RWPE2 (cell line): ENCODE measurements around the gene GALNT17.

Experiments used
- ATAC-seq: fragments of 200-7000 bp; cut with Tn5 transposase; 3 replicates; pipeline ENCODE4 v1.9.1; 2021; ENCODE audit warnings: low read depth
- DNase-seq: peaks from one replicate; pipeline ENCODE4 v3.0.0-alpha.2; 2020; ENCODE audit warnings: low spot score
- H3K27ac ChIP-seq: fragments of 450-650 bp; 2 replicates; pipeline ENCODE4 v1.5.1; 2017; ENCODE audit warnings: mild to moderate bottlenecking; ENCODE audit not compliant: poor library complexity, severe bottlenecking
- H3K27me3 ChIP-seq: fragments of 250-450 bp; sonication (Bioruptor Pico); 2 replicates; pipeline ENCODE4 v1.5.1; 2021; ENCODE audit warnings: mild to moderate bottlenecking, moderate library complexity; ENCODE audit not compliant: insufficient read depth, poor library complexity, severe bottlenecking
- H3K36me3 ChIP-seq: fragments of 250-450 bp; sonication (Bioruptor Pico); 2 replicates; pipeline ENCODE4 v1.5.1; 2020; ENCODE audit warnings: low read depth, mild to moderate bottlenecking, moderate library complexity
- H3K4me1 ChIP-seq: fragments of 250-450 bp; sonication (Bioruptor Pico); 2 replicates; pipeline ENCODE4 v1.5.1; 2021; ENCODE audit warnings: mild to moderate bottlenecking, moderate library complexity; ENCODE audit not compliant: insufficient read depth, poor library complexity, severe bottlenecking
- H3K4me3 ChIP-seq: fragments of 250-450 bp; sonication (Bioruptor Pico); 2 replicates; pipeline ENCODE4 v1.5.1; 2021; ENCODE audit warnings: mild to moderate bottlenecking, moderate library complexity; ENCODE audit not compliant: severe bottlenecking
- H3K9me3 ChIP-seq: fragments of 250-450 bp; sonication (Bioruptor Pico); 2 replicates; pipeline ENCODE4 v1.5.1; 2021; ENCODE audit warnings: mild to moderate bottlenecking, moderate library complexity; ENCODE audit not compliant: severe bottlenecking
- CTCF ChIP-seq: fragments of 450-650 bp; IDR thresholded peaks from one replicate; pipeline ENCODE4 v1.5.1; 2017; ENCODE audit warnings: mild to moderate bottlenecking, moderate library complexity; ENCODE audit not compliant: poor library complexity, severe bottlenecking

Gene GALNT17

GRCh38 chr7:71485586-71485985 lies 353.6 kb downstream of the GALNT17 start:
- Histone ChIP-seq H3K9me3 (no peaks in the 10 kb centered on the region), H3K27ac (no peak overlapping the region), H3K36me3 (no peaks in the 10 kb centered on the region), H3K4me1 (no peaks in the 10 kb centered on the region), H3K27me3 (no peaks in the 10 kb centered on the region), H3K4me3 (no peak overlapping the region)
- no peak for ATAC-seq
- no peak for TF ChIP-seq CTCF
- no peak for DNase-seq

GRCh38 chr7:71486414-71486813 lies 354.5 kb downstream of the GALNT17 start:
- ATAC-seq: no peak
- H3K4me3 ChIP-seq: no peak overlapping the region
- no peak for DNase-seq
- H3K27me3 ChIP-seq: no peaks in the 10 kb centered on the region
- H3K9me3 ChIP-seq: no peaks in the 10 kb centered on the region
- H3K36me3 ChIP-seq: no peaks in the 10 kb centered on the region
- no peaks in the 10 kb centered on the region for H3K4me1 ChIP-seq
- H3K27ac ChIP-seq: no peak overlapping the region
- TF ChIP-seq CTCF: no peak

GRCh38 chr7:71486856-71487628 lies 355.1 kb downstream of the GALNT17 start:
- no peaks in the 10 kb centered on the region for H3K4me1 ChIP-seq
- no peaks in the 10 kb centered on the region for H3K9me3 ChIP-seq
- no peaks in the 10 kb centered on the region for H3K27me3 ChIP-seq
- no peak for TF ChIP-seq CTCF
- no peak overlapping the region for H3K27ac ChIP-seq
- H3K4me3 ChIP-seq: no peak overlapping the region
- H3K36me3 ChIP-seq: no peaks in the 10 kb centered on the region
- ATAC-seq (no peak), DNase-seq (no peak)

- no peak for TF ChIP-seq CTCF
- no peaks in the 10 kb centered on the region for H3K27me3 ChIP-seq
- no peak for DNase-seq
- H3K36me3 ChIP-seq: no peaks in the 10 kb centered on the region
- H3K9me3 ChIP-seq: peaks cover under 1% of the 10 kb centered on the region
- H3K4me1 ChIP-seq: no peaks in the 10 kb centered on the region
- H3K4me3 ChIP-seq: no peak overlapping the region
- no peak overlapping the region for H3K27ac ChIP-seq
- no peak for ATAC-seq
Observed at GRCh38 chr7:71488308-71488707, 356.4 kb downstream of the GALNT17 start.

GRCh38 chr7:71491336-71491735 lies 359.4 kb downstream of the GALNT17 start:
- DNase-seq (no peak), ATAC-seq (no peak)
- Histone ChIP-seq H3K4me1 (no peaks in the 10 kb centered on the region), H3K27ac (no peak overlapping the region), H3K36me3 (no peaks in the 10 kb centered on the region), H3K27me3 (no peaks in the 10 kb centered on the region), H3K4me3 (no peak overlapping the region), H3K9me3 (peaks cover 3% of the 10 kb centered on the region)
- no peak for TF ChIP-seq CTCF
